Measurements from ENCODE around the gene MB.

- TF ChIP-seq, protein P1, sequence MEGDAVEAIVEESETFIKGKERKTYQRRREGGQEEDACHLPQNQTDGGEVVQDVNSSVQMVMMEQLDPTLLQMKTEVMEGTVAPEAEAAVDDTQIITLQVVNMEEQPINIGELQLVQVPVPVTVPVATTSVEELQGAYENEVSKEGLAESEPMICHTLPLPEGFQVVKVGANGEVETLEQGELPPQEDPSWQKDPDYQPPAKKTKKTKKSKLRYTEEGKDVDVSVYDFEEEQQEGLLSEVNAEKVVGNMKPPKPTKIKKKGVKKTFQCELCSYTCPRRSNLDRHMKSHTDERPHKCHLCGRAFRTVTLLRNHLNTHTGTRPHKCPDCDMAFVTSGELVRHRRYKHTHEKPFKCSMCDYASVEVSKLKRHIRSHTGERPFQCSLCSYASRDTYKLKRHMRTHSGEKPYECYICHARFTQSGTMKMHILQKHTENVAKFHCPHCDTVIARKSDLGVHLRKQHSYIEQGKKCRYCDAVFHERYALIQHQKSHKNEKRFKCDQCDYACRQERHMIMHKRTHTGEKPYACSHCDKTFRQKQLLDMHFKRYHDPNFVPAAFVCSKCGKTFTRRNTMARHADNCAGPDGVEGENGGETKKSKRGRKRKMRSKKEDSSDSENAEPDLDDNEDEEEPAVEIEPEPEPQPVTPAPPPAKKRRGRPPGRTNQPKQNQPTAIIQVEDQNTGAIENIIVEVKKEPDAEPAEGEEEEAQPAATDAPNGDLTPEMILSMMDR (IDR thresholded peaks at IDR 0.05): no peak
- no peak for TF ChIP-seq POLR2A (IDR thresholded peaks at IDR 0.05)
These were observed 5.2 kb upstream of the MB start for GRCh38 chr22:35622191-35622913.

Measured in lower leg skin (tissue), 3 donors.